Glomerular visceral epithelial cell (primary cell): ENCODE results near the gene TPST2.

ENCODE experiments used
- DNase-seq: peaks from one replicate; pipeline ENCODE4 v3.0.0-alpha.2; 2016; ENCODE audit errors: extremely low spot score

The TPST2 gene

GRCh38 chr22:26580240-26580962, 9.5 kb downstream of the TPST2 start:
- DNase-seq: no peak

DNA sequence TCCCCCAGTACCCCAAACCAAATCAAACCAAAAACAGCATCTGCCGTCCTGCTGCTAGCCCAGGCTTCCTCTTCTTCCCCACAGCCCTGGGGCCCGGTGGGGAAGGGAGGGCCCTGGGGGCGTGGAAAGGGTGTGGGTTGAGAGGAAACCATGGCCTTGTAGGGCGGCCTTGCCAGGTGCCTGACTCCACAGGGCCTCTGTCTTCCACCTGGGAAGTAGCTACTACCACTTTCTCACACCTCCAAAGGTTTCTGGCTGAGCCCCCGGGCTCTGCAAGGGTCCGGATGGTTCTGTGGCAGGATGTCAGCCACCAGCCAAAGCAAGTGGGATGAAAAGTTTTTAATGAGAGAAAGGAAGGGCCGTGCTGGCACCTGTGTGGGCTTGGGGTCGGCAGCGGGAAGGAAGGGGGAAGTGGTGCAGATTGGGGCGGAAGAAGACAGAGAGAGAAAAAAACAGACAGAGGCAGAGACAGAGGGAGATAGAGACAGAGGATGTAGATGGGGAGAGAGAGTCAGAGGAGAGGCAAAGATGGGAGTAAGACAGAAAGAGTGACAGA, 10.5 kb downstream of the TPST2 start:
- no peak for DNase-seq

DNA sequence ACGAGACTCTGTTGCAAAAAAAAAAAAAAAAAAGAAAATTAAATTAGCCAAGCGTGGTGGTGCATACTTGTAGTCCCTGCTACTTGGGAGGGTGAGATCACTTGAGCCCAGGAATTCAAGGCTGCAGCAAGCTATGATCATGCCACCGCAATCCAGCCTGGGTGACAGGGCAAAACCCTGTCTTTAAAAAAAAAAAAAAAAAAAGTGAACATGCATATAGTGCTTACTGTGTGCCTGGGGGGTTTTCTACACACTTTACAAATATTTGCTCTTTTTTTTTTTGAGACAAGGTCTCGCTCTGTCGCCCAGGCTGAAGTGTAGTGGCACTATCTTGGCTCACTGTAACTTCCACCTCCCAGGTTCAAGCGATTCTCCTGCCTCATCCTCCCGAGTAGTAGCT, 12.9 kb downstream of the TPST2 start:
- DNase-seq: no peak

DNA sequence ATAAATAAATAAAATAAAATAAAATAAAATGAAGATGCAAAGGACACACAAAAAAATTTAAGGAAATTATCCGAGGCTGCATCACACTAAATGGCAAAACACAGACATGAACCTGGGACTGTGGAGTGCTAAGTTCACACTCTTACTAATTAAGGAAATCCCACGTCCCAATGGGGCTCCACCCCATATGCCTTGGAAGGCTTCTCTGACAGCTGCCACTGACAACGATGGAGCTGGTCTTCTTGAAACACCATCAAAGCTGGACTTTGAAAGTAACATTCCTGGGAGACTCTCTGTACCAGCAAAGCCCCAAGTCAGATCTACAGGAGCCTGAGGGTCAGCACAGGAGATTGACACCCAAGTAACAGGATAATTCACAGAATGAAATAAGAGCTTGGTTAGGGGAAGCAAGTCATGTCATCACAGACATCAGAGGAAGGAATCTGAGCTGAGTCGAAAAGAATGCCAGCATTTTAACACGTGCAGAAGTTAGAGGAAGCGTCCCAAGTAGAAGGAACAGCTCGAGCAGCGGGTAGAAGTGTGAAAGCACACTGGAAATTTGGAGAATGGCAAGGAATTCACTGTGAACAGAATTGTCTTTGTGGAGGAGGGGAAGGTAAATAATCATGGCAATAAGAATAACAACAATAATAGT, 13.8 kb downstream of the TPST2 start:
- DNase-seq: no peak

GRCh38 chr22:26574001-26574723, 15.8 kb downstream of the TPST2 start:
- DNase-seq: no peak

- DNase-seq: no peak
Observed at GRCh38 chr22:26573026-26573662, 16.8 kb downstream of the TPST2 start.

DNA sequence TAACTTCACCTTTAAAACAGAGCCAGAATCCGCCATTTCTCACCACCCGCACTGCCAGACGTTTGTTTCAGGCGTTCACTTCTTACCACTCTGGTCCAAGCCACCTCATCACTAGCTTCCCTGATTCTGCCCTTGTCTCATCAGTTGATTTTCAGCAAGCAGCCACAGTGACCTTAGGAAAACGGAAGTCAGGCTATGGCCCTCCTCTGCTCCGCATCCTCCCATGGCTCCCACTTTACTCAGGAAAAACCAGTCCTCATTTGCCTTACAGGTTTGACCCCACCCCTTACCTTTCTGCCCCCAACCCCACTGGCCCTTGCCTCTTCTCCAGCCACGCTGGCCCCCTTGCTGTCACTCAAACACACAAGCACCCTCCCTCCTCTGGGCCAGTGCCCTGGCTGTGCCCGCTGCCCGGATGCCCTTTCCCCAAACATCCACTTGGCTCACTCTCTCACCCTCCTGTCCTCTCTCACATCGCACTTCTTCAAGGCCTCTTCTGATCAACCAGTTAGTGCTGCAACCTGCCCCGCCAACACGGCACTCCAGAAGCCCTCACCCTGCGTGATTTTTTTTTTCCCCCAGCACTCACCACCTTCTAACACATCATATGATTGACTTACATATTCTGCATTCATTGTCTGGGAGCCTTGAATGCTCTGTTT, 18.9 kb downstream of the TPST2 start:
- no peak for DNase-seq

- DNase-seq: peak; percentile 10
Observed at GRCh38 chr22:26570115-26570514, 19.8 kb downstream of the TPST2 start.

DNA sequence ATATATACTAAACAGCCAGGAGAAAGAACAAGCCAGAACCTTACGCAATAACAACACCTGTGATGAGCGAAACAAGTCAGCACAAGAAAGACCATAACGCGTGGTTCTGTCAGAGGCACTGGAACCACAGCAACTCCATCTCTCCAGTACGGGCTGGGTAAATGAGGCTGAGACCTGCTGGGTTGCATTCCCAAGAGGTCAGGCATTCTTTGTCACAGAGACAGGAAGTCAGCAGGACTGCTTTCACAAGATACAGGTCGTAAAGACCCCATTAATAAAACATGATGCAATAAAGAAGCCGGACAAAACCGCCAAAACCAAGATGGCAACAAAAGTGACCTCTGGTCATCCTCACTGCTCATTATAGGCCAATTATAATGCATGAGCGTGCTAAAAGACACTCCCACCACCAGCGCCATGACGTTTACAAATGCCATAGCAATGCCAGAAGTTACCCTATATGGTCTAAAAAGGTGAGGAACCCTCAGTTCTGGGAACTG, 21.7 kb downstream of the TPST2 start:
- no peak for DNase-seq

DNA sequence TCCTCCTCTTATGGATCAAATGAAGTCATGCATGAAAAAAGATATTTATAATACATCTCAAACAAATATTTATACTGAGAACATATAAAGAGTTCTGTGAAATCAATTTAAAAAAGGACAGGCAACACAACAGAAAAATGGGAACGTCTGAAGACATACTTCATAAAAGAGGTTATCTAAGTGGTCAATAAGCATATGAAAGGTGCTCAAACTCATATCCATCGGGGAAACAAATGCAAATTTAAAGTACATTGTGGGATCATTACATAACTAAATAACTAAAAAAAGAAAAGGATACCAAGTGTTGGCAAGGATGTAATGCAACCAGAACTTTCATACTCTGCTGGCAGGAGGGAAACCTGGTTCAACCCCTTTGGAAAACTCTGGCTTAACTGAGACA, 22.3 kb downstream of the TPST2 start:
- DNase-seq: no peak

DNA sequence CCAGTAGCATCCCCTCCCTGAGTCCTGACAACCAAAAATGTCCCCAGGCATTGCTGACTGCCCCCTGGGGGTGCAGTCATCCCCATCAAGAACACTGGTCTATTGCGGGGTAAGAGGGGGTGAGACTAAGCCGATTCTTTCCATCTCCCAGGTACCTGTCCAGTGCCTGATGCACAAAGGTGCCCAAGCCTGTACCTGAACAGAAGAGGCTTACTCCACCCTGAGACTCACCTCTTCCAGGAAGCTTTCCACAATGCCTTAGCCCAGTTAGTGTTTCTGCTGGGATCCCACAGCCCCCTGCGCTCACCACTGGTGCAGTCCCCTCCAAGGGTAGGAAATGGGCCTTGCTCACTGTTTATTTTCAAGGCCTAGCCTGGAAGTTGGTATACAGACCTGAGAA, 22.9 kb downstream of the TPST2 start:
- no peak for DNase-seq

DNA sequence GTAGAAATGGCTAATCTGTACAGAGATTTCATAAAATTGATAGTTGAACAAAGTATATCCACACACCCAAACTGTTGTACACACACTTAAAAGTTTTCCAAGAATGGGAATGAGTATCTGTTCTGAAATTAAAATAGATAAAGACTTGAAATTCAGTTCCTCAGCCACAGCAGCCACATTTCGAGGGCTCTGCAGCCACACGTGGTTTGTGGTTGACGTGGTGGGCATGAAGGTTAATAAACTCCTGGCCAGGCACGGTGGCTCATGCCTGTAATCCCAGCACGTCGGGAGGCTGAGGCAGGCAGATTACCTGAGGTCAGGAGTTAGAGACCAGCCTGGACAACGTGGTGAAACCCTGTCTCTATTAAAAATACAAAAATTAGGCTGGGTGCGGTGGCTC, 24.0 kb downstream of the TPST2 start:
- DNase-seq: no peak

DNA sequence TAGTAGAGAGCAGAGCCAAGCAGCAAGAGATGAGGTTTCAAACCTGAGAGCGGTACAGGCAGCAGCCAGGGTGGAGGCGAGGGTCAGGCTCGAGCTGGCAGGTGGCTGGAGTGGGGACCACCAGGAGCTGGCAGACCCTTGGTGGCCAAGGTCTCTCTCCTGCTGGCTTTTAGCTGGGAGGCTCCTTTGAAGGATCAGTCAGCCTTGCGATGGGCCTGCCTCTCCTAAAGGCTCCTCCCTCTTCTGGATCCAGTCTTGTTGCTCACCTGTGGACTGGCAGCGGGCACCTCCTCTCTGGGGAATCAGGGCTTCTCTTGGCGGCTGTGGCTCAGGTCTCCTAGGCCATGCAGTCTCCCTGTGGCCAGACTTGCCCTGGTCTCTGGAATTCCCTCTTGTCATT, 24.8 kb downstream of the TPST2 start:
- no peak for DNase-seq

DNA sequence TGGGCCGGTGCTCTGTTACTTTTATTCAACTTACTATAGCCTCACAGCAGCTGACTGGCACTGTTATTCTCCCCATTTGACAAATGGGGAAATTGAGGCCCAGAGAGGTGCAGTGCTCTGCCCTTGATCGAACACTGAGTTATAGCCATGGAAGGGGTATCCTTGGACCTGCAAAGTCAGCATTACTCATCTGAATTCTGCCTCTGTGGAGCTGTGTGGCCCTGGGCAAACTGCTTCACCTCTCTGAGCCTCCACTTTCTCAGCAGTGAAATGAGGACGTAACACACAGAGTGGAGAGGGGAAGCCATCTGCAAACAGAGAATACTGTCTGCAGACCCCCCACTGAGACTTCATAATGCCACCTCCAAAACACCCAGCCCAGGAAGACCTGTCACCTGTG, 25.3 kb downstream of the TPST2 start:
- DNase-seq: no peak

GRCh38 chr22:26564181-26564580, 25.8 kb downstream of the TPST2 start:
- no peak for DNase-seq

- DNase-seq: no peak
Observed at GRCh38 chr22:26563022-26563421, 26.9 kb downstream of the TPST2 start.

- no peak for DNase-seq
Observed at GRCh38 chr22:26561756-26562417, 28.0 kb downstream of the TPST2 start.

DNA sequence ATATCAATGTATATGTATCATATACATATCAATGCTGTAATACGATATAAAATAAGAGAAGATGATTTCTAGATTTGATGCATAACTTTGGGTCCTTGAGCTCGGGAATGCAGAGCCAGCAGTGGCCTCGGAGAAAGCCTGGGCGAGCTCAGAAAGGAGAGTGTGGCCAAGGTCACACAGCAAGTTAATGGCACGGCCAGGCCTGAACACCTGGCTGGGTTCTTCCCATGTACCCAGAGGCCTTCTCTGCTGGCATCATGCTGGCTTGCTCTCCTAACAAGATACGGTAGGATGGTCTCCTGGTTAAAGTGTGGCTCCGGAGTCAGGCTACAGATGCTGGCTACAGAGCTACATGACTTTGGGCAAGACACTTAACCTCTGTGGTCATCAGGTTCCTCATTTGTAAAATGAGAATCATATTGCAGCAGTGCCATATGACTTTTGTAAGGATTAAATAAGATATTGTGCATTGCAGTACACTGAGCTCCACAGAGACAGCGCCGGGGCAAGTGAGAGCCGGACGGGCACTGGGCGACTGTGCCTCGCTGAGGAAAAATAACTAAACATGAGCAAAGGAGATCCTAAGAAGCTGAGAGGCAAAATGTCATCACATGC, 29.9 kb downstream of the TPST2 start:
- no peak for DNase-seq

- no peak for DNase-seq
Observed at GRCh38 chr22:26558248-26558895, 31.6 kb downstream of the TPST2 start.

GRCh38 chr22:26556904-26557303, 33.0 kb downstream of the TPST2 start:
- DNase-seq: no peak
